HepG2 (cell line): ENCODE data around the gene TMEM235. TPM values are rescaled to one million over a fixed set of nuclear protein-coding genes. Genes with fewer than 3 reads are reported as not detected.

ENCODE experiments used
- CENPX ChIP-seq: sonication (generic); formaldehyde crosslinking; IDR thresholded peaks from 2 replicates; pipeline ENCODE4 v1.9.0; 2021; ENCODE audit warnings: mild to moderate bottlenecking, missing genetic modification reagents, moderate library complexity
- IRF2 ChIP-seq: IDR thresholded peaks from 2 replicates; pipeline ENCODE4 v1.6.1; 2018; ENCODE audit warnings: missing genetic modification reagents, missing compliant biosample characterization
- LCORL ChIP-seq, 2 experiments: fragments of 450-650 bp in 1 of 2; sonication (generic) in 1 of 2; formaldehyde crosslinking in 1 of 2; IDR thresholded peaks; 2 replicates each; pipeline versions ENCODE4 v1.5.0 to v1.6.1; 2017 to 2020; ENCODE audit warnings: antibody characterized with exemption in 1 of 2, missing genetic modification reagents in 1 of 2
- MTA1 ChIP-seq: sonication (generic); formaldehyde crosslinking; IDR thresholded peaks from 2 replicates; pipeline ENCODE4 v1.4.0; 2020; ENCODE audit warnings: missing genetic modification reagents, mild to moderate bottlenecking, borderline replicate concordance
- NR2F2 ChIP-seq: IDR thresholded peaks from 2 replicates; pipeline ENCODE4 v1.6.1; 2012; ENCODE audit warnings: low read depth, inconsistent platforms, borderline replicate concordance
- PCBP1 ChIP-seq: fragments of 200-400 bp; formaldehyde crosslinking; IDR thresholded peaks from 2 replicates; pipeline ENCODE4 v1.6.1; 2017; ENCODE audit warnings: mild to moderate bottlenecking, low read depth, low read length, borderline replicate concordance
- PHB2 ChIP-seq: fragments of 450-650 bp; IDR thresholded peaks from 2 replicates; pipeline ENCODE4 v1.6.1; 2018; ENCODE audit not compliant: partially characterized antibody
- SAFB2 ChIP-seq: sonication (generic); formaldehyde crosslinking; IDR thresholded peaks from 2 replicates; pipeline ENCODE4 v1.5.1; 2020; ENCODE audit warnings: missing genetic modification reagents, low read depth, mild to moderate bottlenecking, borderline replicate concordance
- SIX4 ChIP-seq: sonication (generic); formaldehyde crosslinking; IDR thresholded peaks from 2 replicates; pipeline ENCODE4 v1.4.0; 2020; ENCODE audit warnings: missing genetic modification reagents
- TGIF2 ChIP-seq: IDR thresholded peaks from 2 replicates; pipeline ENCODE4 v1.6.1; 2016; ENCODE audit warnings: control low read depth, missing compliant biosample characterization
- ZFYVE20 ChIP-seq: sonication (generic); formaldehyde crosslinking; IDR thresholded peaks from 2 replicates; pipeline ENCODE4 v1.8.0; 2023; ENCODE audit warnings: low read depth, mild to moderate bottlenecking, moderate library complexity, missing genetic modification reagents, borderline replicate concordance
- ZNF136 ChIP-seq: sonication (generic); formaldehyde crosslinking; IDR thresholded peaks from 2 replicates; pipeline ENCODE4 v1.8.1; 2022; ENCODE audit warnings: low read depth, mild to moderate bottlenecking, moderate library complexity, missing genetic modification reagents
- ZNF225 ChIP-seq: sonication (generic); formaldehyde crosslinking; IDR thresholded peaks from 2 replicates; pipeline ENCODE4 v1.4.0; 2020; ENCODE audit warnings: mild to moderate bottlenecking, missing genetic modification reagents
- ZNF292 ChIP-seq: sonication (generic); formaldehyde crosslinking; IDR thresholded peaks from 2 replicates; pipeline ENCODE4 v1.8.1; 2022; ENCODE audit warnings: mild to moderate bottlenecking, low read depth, missing genetic modification reagents, borderline replicate concordance
- ZNF564 ChIP-seq: sonication (generic); formaldehyde crosslinking; IDR thresholded peaks from 2 replicates; pipeline ENCODE4 v1.8.1; 2023; ENCODE audit warnings: mild to moderate bottlenecking, missing genetic modification reagents
- ZNF589 ChIP-seq: sonication (generic); formaldehyde crosslinking; conservative IDR thresholded peaks from 2 replicates; pipeline ENCODE4 v1.8.0; 2022; ENCODE audit warnings: mild to moderate bottlenecking, moderate library complexity, missing genetic modification reagents
- ZNF749 ChIP-seq: sonication (generic); formaldehyde crosslinking; IDR thresholded peaks from 2 replicates; pipeline ENCODE4 v1.8.0; 2022; ENCODE audit warnings: mild to moderate bottlenecking, missing genetic modification reagents, moderate library complexity, borderline replicate concordance
- ZNF878 ChIP-seq: sonication (generic); formaldehyde crosslinking; IDR thresholded peaks from 2 replicates; pipeline ENCODE4 v1.8.1; 2023; ENCODE audit warnings: mild to moderate bottlenecking, missing genetic modification reagents, moderate library complexity
- polyA plus RNA-seq, 8 experiments: library from polyadenylated mRNA; depleted of rRNA in 3 of 8; stranded (reverse) in 7 of 8; unstranded in 1 of 8; fragments of >200 nt; fragmentation: Illumina TruSeq in 4 of 8; extraction: Trizol in 4 of 8; gene quantifications; 2 replicates each; pipeline versions ENCODE4 v1.2.1 to v1.2.3, GENCODE V29; 2011 to 2016; ENCODE audit warnings: low read depth in 4 of 8, missing spikeins in 1 of 8, mixed read lengths in 1 of 8; ENCODE audit not compliant: insufficient read depth in 1 of 8
- total RNA-seq, 5 experiments: library from RNA; depleted of rRNA; stranded (reverse); fragments of >200 nt; fragmentation: Illumina TruSeq; extraction: Trizol; gene quantifications; 2 replicates each; pipeline ENCODE4 v1.2.3, GENCODE V29; 2016; ENCODE audit warnings: low read depth in 1 of 5
- TF ChIP-seq, protein P1 (sequence below): sonication (generic); formaldehyde crosslinking; IDR thresholded peaks from 2 replicates; pipeline ENCODE4 v1.8.0; 2022; ENCODE audit warnings: missing genetic modification reagents, mild to moderate bottlenecking, inconsistent platforms, borderline replicate concordance
- TF ChIP-seq, protein P2 (sequence below): sonication (generic); formaldehyde crosslinking; IDR thresholded peaks from 2 replicates; pipeline ENCODE4 v1.4.0; 2020; ENCODE audit warnings: missing genetic modification reagents, mild to moderate bottlenecking, borderline replicate concordance
- TF ChIP-seq, protein P3 (sequence below): IDR thresholded peaks from 2 replicates; pipeline ENCODE4 v1.4.0; 2020; ENCODE audit warnings: mild to moderate bottlenecking, missing genetic modification reagents
- TF ChIP-seq, protein P4 (sequence below): IDR thresholded peaks from 2 replicates; pipeline ENCODE4 v1.6.1; 2016; ENCODE audit warnings: missing compliant biosample characterization, missing genetic modification reagents, borderline replicate concordance

The TMEM235 gene
- total and polyA plus RNA-seq, 2 of the 13 experiments (the other 11 are each of a cell fraction or from before 2014, with no cell fraction given): not detected

DNA sequence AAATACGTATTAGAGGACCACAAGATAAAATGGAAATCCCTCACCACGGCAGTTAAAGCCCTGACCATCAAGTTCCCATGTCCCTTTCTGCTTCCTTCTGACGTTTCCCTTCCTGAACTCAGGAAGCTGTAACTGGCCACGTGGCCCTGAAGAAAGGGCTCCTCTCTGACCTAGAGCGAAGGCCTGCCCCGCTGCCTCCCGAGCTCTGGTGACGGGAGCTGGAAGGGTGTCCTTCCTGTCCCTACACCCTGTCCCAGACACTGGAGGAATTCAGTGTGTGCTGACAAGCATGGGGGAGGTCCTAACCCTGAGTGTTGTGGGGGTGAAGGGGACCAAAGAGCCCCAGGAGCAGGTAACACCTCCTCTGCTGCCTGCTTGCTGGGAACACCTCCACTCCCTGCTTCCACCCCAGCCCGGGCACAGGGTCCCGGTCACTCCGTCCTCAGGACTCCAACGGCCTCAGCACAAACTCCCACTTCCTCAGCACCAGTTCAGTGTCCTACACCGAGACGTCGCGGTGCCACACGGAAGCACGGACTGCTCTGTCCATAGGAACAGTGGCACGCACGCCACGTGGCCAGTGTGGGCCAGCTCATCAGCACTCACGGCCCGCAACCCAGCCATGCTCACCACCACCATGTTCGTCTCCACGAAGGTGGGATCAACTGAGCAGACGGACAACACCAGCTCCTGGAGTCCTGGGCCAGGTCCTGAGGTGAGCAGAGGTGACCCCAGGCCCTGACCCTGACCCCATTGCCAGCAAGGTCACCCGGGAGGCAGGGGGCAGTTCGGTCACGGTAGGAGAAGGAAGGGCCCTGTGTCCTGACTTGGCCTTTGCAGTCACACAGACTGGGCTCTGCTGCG lies 16.9 kb downstream of the TMEM235 start (continued):
- TF ChIP-seq, protein P1, sequence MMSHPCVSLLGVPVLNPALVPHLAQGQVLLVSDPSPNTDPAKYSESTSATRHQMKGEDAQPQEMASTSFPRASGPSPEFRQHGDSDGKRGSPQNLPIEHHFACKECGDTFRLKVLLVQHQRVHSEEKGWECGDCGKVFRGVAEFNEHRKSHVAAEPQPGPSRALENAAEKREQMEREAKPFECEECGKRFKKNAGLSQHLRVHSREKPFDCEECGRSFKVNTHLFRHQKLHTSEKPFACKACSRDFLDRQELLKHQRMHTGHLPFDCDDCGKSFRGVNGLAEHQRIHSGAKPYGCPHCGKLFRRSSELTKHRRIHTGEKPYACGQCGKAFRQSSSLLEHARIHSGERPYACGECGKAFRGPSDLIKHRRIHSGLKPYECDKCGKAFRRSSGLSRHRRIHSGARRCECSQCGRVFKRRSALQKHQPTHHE (CRISPR knock-in tag): no peak
- TF ChIP-seq ZNF878 (CRISPR knock-in tag) (no peak), PCBP1 (no peak), MTA1 (0 out of 2 replicates have a peak, but pooled peaks have one; percentile 26), SIX4 (CRISPR knock-in tag) (no peak), IRF2 (CRISPR knock-in tag) (no peak), ZNF136 (CRISPR knock-in tag) (no peak), NR2F2 (no peak), ZNF589 (CRISPR knock-in tag) (no peak), SAFB2 (peak; percentile 33; the same call in 1 of the 2 replicates), LCORL (IDR thresholded peaks at IDR 0.05) (no peak), LCORL (CRISPR knock-in tag; IDR thresholded peaks at IDR 0.05) (no peak), ZFYVE20 (CRISPR knock-in tag) (no peak), ZNF292 (CRISPR knock-in tag) (no peak), ZNF225 (no peak; the same call in 1 of the 2 replicates), PHB2 (no peak), TGIF2 (CRISPR knock-in tag) (no peak), CENPX (CRISPR knock-in tag) (no peak), ZNF749 (CRISPR knock-in tag) (no peak), ZNF564 (no peak)
- TF ChIP-seq, protein P2, sequence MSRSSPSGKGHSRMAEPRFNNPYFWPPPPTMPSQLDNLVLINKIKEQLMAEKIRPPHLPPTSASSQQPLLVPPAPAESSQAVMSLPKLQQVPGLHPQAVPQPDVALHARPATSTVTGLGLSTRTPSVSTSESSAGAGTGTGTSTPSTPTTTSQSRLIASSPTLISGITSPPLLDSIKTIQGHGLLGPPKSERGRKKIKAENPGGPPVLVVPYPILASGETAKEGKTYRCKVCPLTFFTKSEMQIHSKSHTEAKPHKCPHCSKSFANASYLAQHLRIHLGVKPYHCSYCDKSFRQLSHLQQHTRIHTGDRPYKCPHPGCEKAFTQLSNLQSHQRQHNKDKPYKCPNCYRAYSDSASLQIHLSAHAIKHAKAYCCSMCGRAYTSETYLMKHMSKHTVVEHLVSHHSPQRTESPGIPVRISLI (CRISPR knock-in tag): no peak
- TF ChIP-seq, protein P3, sequence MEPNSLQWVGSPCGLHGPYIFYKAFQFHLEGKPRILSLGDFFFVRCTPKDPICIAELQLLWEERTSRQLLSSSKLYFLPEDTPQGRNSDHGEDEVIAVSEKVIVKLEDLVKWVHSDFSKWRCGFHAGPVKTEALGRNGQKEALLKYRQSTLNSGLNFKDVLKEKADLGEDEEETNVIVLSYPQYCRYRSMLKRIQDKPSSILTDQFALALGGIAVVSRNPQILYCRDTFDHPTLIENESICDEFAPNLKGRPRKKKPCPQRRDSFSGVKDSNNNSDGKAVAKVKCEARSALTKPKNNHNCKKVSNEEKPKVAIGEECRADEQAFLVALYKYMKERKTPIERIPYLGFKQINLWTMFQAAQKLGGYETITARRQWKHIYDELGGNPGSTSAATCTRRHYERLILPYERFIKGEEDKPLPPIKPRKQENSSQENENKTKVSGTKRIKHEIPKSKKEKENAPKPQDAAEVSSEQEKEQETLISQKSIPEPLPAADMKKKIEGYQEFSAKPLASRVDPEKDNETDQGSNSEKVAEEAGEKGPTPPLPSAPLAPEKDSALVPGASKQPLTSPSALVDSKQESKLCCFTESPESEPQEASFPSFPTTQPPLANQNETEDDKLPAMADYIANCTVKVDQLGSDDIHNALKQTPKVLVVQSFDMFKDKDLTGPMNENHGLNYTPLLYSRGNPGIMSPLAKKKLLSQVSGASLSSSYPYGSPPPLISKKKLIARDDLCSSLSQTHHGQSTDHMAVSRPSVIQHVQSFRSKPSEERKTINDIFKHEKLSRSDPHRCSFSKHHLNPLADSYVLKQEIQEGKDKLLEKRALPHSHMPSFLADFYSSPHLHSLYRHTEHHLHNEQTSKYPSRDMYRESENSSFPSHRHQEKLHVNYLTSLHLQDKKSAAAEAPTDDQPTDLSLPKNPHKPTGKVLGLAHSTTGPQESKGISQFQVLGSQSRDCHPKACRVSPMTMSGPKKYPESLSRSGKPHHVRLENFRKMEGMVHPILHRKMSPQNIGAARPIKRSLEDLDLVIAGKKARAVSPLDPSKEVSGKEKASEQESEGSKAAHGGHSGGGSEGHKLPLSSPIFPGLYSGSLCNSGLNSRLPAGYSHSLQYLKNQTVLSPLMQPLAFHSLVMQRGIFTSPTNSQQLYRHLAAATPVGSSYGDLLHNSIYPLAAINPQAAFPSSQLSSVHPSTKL (CRISPR knock-in tag): no peak
- TF ChIP-seq, protein P4, sequence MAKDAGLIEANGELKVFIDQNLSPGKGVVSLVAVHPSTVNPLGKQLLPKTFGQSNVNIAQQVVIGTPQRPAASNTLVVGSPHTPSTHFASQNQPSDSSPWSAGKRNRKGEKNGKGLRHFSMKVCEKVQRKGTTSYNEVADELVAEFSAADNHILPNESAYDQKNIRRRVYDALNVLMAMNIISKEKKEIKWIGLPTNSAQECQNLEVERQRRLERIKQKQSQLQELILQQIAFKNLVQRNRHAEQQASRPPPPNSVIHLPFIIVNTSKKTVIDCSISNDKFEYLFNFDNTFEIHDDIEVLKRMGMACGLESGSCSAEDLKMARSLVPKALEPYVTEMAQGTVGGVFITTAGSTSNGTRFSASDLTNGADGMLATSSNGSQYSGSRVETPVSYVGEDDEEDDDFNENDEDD (CRISPR knock-in tag): peak; percentile 71; the same call in 1 of the 2 replicates
